ENCODE measurements around the gene VEZT. TPM values are rescaled to one million over a fixed set of nuclear protein-coding genes. Genes with fewer than 3 reads are reported as not detected.

The VEZT gene
- polyA plus RNA-seq, 3 donors = 14.6 to 20.6 (median 16.7) TPM

DNA sequence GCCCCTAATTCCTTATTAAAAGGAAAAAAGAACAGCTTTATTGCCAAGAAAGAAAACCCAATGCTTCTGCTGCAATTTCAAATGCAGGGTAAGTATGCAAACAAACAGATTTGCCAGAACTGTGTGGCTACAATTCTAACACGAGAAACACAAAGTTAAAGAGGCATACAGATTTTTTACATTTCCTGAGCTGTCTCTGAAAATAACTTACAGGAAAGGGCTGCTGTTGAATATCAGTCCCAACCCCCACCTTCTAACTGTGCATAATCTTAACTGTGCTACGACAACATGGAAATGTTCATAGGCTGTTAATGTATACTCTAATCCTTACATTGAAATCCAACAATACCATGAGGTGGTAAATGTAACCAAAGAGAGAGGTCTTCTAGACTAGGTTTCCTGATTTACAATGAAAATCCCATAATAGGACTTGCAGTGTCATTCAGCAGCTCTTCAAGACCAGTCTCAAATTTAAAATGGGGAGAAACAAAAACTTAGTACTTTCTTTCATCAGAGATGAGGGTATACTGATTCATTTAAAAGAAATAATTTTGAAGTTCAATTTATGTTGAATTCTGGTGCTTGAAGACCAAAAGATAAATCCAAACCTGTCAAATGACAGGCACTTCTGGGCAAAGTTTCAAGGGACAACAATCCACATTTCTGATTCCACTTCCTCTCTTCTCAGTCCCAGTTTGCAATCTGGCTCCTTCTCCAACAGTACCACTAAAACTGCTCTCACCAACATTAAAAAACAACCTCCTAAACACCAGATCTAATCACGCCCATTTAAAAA is 14.7 kb upstream of the VEZT start:
- peak overlapping the region in 4 of 7 donors; percentile 15 to 61 (median 29) for H3K27ac Mint-ChIP-seq
- Histone ChIP-seq H3K9ac (ENCODE audit: insufficient read depth, low read length, poor library complexity, severe bottlenecking) (no peak overlapping the region), H3K4me3 (replicated peaks in 1 of 3; ENCODE audit: low read depth in 2 of 3, low read length in 3 of 3) (peak overlapping the region in 1 of 3 experiments; percentile 3), H4K20me1 (ENCODE audit: insufficient read depth, low read length) (peaks cover 61% of the 10 kb centered on the region), H3K79me2 (ENCODE audit: insufficient read depth, low read length) (no peaks in the 10 kb centered on the region), H3K4me2 (replicated peaks; ENCODE audit: extremely low read depth, low read length, poor library complexity, severe bottlenecking) (no peak overlapping the region), H3K9me3 (replicated peaks in 1 of 2; ENCODE audit: control insufficient read depth in 1 of 2, insufficient read depth in 1 of 2, low read length in 2 of 2) (no peaks in the 10 kb centered on the region), H3K27ac (ENCODE audit: low read depth in 1 of 2, low read length in 2 of 2) (no peak overlapping the region), H2AFZ (ENCODE audit: insufficient read depth, low read depth, low read length, poor library complexity, severe bottlenecking) (no peak overlapping the region), H3K4me1 (ENCODE audit: control insufficient read depth in 1 of 2, insufficient read depth in 2 of 2, low read length in 2 of 2) (peaks cover 51 to 52% of the 10 kb centered on the region in 2 donors), H3K27me3 (ENCODE audit: control insufficient read depth in 2 of 2, insufficient read depth in 2 of 2, low read length in 2 of 2) (no peaks in the 10 kb centered on the region), H3K36me3 (replicated peaks in 1 of 2; ENCODE audit: control insufficient read depth in 1 of 2, insufficient read depth in 2 of 2, low read length in 2 of 2) (peaks cover 0 to 7% of the 10 kb centered on the region in 2 donors)
- 0% methylated on average over 1 of the region's 3 CpGs for WGBS (ENCODE audit: insufficient coverage)
- no peak for DNase-seq
- H3K4me1 Mint-ChIP-seq = peaks cover 48% of the 10 kb centered on the region
- H3K9me3 Mint-ChIP-seq = peaks cover 0 to 6% (median 3%) of the 10 kb centered on the region in 7 donors
- intact Hi-C loops (cut with micrococcal nuclease) = no loop called here
- H3K27me3 Mint-ChIP-seq (ENCODE audit: low read depth in 3 of 3) = no peaks in the 10 kb centered on the region
- H3K36me3 Mint-ChIP-seq = peaks cover 17 to 22% of the 10 kb centered on the region in 2 donors
- no peak overlapping the region for H3K4me3 Mint-ChIP-seq
- TF ChIP-seq, protein P1, sequence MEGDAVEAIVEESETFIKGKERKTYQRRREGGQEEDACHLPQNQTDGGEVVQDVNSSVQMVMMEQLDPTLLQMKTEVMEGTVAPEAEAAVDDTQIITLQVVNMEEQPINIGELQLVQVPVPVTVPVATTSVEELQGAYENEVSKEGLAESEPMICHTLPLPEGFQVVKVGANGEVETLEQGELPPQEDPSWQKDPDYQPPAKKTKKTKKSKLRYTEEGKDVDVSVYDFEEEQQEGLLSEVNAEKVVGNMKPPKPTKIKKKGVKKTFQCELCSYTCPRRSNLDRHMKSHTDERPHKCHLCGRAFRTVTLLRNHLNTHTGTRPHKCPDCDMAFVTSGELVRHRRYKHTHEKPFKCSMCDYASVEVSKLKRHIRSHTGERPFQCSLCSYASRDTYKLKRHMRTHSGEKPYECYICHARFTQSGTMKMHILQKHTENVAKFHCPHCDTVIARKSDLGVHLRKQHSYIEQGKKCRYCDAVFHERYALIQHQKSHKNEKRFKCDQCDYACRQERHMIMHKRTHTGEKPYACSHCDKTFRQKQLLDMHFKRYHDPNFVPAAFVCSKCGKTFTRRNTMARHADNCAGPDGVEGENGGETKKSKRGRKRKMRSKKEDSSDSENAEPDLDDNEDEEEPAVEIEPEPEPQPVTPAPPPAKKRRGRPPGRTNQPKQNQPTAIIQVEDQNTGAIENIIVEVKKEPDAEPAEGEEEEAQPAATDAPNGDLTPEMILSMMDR (IDR thresholded peaks at IDR 0.05) = no peak

DNA sequence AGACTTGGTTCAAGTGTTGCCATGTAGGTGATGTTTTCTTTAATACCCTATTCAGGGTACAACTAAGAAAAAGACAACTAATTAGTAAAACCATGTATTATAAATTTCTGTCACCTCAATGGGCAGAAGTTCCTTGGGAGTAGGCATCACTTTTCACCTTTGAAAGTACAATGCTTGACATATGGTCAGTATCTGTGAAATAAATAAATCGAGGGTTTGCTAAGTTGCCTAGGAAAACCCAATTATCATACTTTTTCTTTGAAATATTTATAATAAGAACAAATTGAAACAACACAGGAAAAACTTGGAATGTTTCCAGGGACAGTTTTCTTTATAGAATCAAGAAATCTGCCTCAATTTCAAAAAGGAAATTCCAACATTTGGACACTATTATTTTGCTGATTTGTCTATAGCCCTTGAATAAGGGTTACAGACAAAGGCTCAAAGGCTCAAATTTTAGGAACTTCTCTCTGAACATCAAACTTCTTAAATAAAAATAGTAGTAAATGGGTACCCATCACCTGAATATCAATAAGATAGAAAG is 14.0 kb upstream of the VEZT start:
- Mint-ChIP-seq H3K4me3 (no peak overlapping the region), H3K4me1 (peaks cover 48% of the 10 kb centered on the region), H3K27ac (peak overlapping the region in 2 of 7 donors; percentile 33 to 61), H3K36me3 (peaks cover 19 to 25% of the 10 kb centered on the region in 2 donors), H3K27me3 (ENCODE audit: low read depth in 3 of 3) (no peaks in the 10 kb centered on the region), H3K9me3 (peaks cover 0 to 7% (median 3%) of the 10 kb centered on the region in 7 donors)
- DNase-seq = no peak
- H3K4me2 ChIP-seq (replicated peaks; ENCODE audit: extremely low read depth, low read length, poor library complexity, severe bottlenecking) = no peak overlapping the region
- peak overlapping the region in 1 of 2 donors; percentile 76 for H3K27ac ChIP-seq (ENCODE audit: low read depth in 1 of 2, low read length in 2 of 2)
- peaks cover 55% of the 10 kb centered on the region for H4K20me1 ChIP-seq (ENCODE audit: insufficient read depth, low read length)
- no peak overlapping the region for H3K4me3 ChIP-seq (replicated peaks in 1 of 3; ENCODE audit: low read depth in 2 of 3, low read length in 3 of 3)
- H3K9me3 ChIP-seq (replicated peaks in 1 of 2; ENCODE audit: control insufficient read depth in 1 of 2, insufficient read depth in 1 of 2, low read length in 2 of 2) = no peaks in the 10 kb centered on the region
- no peaks in the 10 kb centered on the region for H3K27me3 ChIP-seq (ENCODE audit: control insufficient read depth in 2 of 2, insufficient read depth in 2 of 2, low read length in 2 of 2)
- H2AFZ ChIP-seq (ENCODE audit: insufficient read depth, low read depth, low read length, poor library complexity, severe bottlenecking) = no peak overlapping the region
- peaks cover 51 to 52% of the 10 kb centered on the region in 2 donors for H3K4me1 ChIP-seq (ENCODE audit: control insufficient read depth in 1 of 2, insufficient read depth in 2 of 2, low read length in 2 of 2)
- intact Hi-C loops (cut with micrococcal nuclease) = no loop called here
- peaks cover 2 to 11% of the 10 kb centered on the region in 2 donors for H3K36me3 ChIP-seq (replicated peaks in 1 of 2; ENCODE audit: control insufficient read depth in 1 of 2, insufficient read depth in 2 of 2, low read length in 2 of 2)
- no peaks in the 10 kb centered on the region for H3K79me2 ChIP-seq (ENCODE audit: insufficient read depth, low read length)
- no CpG with 5 or more reads among the region's 1 CpG for WGBS (ENCODE audit: insufficient coverage)
- no peak overlapping the region for H3K9ac ChIP-seq (ENCODE audit: insufficient read depth, low read length, poor library complexity, severe bottlenecking)
- TF ChIP-seq, protein P1 (IDR thresholded peaks at IDR 0.05) = no peak

Measured in CD14-positive monocyte (primary cell).